ENCODE data around the gene LRRC42. TPM values are rescaled to one million over a fixed set of nuclear protein-coding genes. Genes with fewer than 3 reads are reported as not detected.
A peak's percentile ranks its signal among the peaks of the same experiment; 100 is the strongest.

Gene LRRC42
- total RNA-seq, 4 donors from 2014 or later = 18.7 to 24.3 (median 23.3) TPM

DNA sequence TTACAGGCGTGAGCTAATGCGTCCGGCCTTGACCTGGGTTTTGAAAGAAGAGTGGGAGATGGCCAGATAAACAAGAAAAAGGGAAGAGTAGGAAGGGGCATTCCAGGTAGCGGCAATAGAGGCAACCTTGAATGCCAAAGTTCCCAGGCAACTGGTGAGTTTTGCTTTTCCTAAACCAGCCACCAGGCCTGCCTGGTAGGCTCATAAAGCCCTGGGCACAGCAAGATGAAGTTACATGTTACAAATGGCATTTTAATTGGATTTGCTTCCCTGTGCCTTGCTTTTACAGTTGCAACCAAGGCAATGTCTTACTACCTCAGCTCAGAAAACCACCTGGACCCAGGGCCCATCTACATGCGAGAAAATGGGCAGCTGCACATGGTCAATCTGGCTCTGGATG, 5.5 kb downstream of the LRRC42 start:
- 73 to 90% methylated on average over 2 to 4 of the region's 5 CpGs for WGBS, 2 donors
- no peaks in the 10 kb centered on the region for H3K9me3 ChIP-seq
- intact Hi-C loops (cut with DNase I) = no loop called here
- peaks cover 0 to 41% (median 5%) of the 10 kb centered on the region in 3 donors for H3K36me3 ChIP-seq
- H3K4me3 ChIP-seq = no peak overlapping the region
- no peak for TF ChIP-seq POLR2A (IDR thresholded peaks at IDR 0.05)
- TF ChIP-seq, protein P1, sequence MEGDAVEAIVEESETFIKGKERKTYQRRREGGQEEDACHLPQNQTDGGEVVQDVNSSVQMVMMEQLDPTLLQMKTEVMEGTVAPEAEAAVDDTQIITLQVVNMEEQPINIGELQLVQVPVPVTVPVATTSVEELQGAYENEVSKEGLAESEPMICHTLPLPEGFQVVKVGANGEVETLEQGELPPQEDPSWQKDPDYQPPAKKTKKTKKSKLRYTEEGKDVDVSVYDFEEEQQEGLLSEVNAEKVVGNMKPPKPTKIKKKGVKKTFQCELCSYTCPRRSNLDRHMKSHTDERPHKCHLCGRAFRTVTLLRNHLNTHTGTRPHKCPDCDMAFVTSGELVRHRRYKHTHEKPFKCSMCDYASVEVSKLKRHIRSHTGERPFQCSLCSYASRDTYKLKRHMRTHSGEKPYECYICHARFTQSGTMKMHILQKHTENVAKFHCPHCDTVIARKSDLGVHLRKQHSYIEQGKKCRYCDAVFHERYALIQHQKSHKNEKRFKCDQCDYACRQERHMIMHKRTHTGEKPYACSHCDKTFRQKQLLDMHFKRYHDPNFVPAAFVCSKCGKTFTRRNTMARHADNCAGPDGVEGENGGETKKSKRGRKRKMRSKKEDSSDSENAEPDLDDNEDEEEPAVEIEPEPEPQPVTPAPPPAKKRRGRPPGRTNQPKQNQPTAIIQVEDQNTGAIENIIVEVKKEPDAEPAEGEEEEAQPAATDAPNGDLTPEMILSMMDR (IDR thresholded peaks at IDR 0.05) = no peak
- peaks cover 5 to 48% (median 6%) of the 10 kb centered on the region in 3 donors for H3K4me1 ChIP-seq
- DNase-seq = no peak
- H3K27me3 ChIP-seq = no peaks in the 10 kb centered on the region
- H3K27ac ChIP-seq = no peak overlapping the region

DNA sequence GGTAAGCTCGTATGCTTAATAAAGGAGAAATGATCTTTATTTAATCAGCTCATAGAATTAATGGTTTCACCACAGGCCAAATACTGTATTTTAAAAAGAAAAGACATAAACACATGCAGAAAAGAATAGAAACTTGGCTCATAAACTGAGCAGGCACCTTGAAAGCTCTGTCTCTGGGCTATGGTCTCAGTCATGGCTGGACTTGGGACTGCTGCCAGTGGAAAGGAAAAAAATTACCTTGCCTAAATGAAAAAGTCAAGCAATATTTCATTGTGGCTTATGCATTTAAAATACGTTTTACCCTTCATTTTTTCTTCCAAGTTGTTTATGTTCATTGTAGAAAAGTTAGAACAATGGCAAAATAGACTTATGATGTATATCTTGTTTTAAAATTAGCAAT, 8.0 kb downstream of the LRRC42 start:
- H3K27ac ChIP-seq = no peak overlapping the region
- H3K4me3 ChIP-seq = no peak overlapping the region
- 73 to 74% methylated on average over 2 of the region's 2 CpGs for WGBS, 2 donors
- intact Hi-C loops (cut with DNase I) = no loop called here
- H3K36me3 ChIP-seq = peaks cover 0 to 61% (median 8%) of the 10 kb centered on the region in 3 donors
- H3K4me1 ChIP-seq = peaks cover 0 to 35% (median 6%) of the 10 kb centered on the region in 3 donors
- no peak for TF ChIP-seq POLR2A (IDR thresholded peaks at IDR 0.05)
- TF ChIP-seq, protein P1 (IDR thresholded peaks at IDR 0.05) = no peak
- H3K9me3 ChIP-seq = no peaks in the 10 kb centered on the region
- DNase-seq = no peak
- no peaks in the 10 kb centered on the region for H3K27me3 ChIP-seq

DNA sequence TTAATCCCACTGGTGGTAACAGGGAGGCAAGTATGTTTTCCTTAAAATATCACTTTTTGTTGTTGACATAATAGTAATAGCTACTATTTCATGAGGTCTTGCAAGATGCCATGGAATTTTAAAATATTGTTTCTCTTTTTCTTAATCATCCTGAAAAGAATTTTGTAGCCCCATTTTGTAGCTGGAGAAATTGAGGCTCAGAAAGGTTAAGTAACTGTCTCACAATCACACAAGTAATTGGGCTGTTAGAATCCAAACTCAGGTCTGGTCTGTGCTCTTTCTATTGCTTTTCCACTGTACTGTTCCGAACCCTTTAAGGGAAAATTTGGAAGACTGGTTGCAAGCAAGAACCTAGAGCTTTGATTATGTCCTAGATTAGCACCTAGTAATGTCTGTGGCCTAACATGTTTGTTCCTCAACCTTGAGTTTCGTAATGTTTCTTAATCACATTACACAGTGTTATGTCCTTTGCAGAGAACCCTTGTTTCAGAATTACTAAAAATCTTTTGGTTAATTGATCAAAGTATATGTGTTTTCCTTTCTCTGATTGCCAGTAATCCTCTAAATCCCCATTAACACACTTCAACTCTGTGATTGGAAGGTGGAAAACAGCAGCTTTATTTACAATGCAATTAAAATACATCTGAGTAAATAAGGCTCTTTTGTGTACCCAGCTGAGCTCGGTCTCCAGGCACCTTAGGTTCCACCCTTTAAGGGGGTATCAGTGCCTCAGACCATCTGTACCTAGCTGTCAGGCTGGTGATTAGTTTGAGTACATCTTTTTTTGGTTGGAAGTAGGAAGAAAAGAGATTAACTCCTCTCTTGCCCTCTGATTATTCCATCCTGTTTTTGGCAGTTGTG, 10.4 kb downstream of the LRRC42 start:
- DNase-seq = no peak
- peaks cover 0 to 80% (median 13%) of the 10 kb centered on the region in 3 donors for H3K36me3 ChIP-seq
- H3K4me3 ChIP-seq = no peak overlapping the region
- TF ChIP-seq POLR2A (IDR thresholded peaks at IDR 0.05) = no peak
- TF ChIP-seq, protein P1 (IDR thresholded peaks at IDR 0.05) = peak in 1 of 6 experiments; percentile 4
- intact Hi-C loops (cut with DNase I) = no loop called here
- H3K27ac ChIP-seq = peak overlapping the region; percentile 32 to 71 (median 64)
- no peaks in the 10 kb centered on the region for H3K27me3 ChIP-seq
- 53 to 63% methylated on average over 3 of the region's 3 CpGs for whole genome bisulfite sequencing, 2 donors
- no peaks in the 10 kb centered on the region for H3K9me3 ChIP-seq
- peaks cover 0 to 26% (median 6%) of the 10 kb centered on the region in 3 donors for H3K4me1 ChIP-seq

DNA sequence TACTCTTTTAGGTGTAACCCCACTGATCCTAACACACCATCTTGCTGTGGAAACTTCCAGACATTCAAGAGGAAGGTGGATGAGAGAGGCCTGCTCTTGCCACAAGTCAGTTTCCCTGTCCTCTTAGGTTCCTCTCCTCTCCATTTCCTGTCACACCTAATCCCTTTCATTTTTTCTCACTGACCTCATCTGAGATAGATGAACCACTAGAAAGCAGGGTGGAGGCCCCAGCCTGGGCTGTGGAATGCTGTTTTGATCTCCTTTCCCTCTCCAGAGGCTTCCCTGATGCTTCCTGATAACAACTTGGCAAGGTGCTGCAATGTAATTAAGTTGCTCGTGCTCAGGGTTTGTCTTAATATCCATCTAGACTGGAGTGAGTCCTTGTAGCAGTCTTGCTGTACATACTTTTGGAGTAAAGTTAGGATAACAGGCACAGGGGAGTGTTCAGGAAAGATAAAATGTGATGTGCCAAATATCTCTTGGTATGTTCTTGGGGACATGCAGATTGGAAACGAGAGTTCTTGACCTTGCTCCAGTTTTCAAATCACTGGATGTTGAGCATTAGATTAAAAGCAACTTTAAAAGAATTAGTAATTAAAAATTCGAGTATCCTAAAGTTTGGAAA, 11.2 kb downstream of the LRRC42 start:
- Histone ChIP-seq H3K27me3 (no peaks in the 10 kb centered on the region), H3K36me3 (peaks cover 2 to 80% (median 11%) of the 10 kb centered on the region in 3 donors), H3K27ac (peak overlapping the region; percentile 32 to 71 (median 64)), H3K9me3 (no peaks in the 10 kb centered on the region), H3K4me3 (no peak overlapping the region), H3K4me1 (peaks cover 0 to 26% (median 6%) of the 10 kb centered on the region in 3 donors)
- DNase-seq = no peak
- WGBS, 2 donors = 38 to 48% methylated on average over 3 of the region's 3 CpGs
- TF ChIP-seq, protein P1 (IDR thresholded peaks at IDR 0.05) = no peak
- TF ChIP-seq POLR2A (IDR thresholded peaks at IDR 0.05) = no peak
- intact Hi-C loops (cut with DNase I) = no loop called here

DNA sequence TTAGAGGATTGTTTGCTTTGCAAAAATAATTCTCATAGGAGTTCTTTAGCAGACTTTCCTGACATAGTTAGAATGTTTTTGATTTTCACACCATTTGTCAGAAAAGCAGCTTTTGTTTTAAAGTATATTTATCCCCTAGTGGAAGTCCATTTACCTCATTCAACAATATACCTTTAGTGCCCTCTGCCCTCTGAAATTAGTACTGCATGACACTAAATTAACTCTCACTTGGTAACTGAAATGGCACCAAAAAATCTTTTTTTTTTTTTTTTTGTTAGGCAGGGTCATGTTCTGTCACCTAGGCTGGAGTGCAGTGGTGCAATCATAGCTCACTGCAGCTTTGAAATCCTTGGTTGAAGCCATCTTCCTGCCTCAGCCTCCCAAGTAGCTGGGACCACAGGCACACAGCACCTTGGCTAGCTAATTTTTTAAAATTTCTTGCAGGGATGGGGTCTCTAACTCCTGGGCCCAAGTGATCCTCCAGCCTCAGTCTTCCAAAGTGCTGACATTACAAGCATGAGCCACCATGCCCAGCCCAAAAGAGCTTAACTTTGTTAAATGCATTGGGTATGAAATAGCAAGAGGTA, 13.6 kb downstream of the LRRC42 start:
- Histone ChIP-seq H3K27me3 (no peaks in the 10 kb centered on the region), H3K4me3 (no peak overlapping the region), H3K9me3 (no peaks in the 10 kb centered on the region), H3K36me3 (peaks cover 13 to 81% (median 23%) of the 10 kb centered on the region in 3 donors), H3K4me1 (peaks cover 0 to 21% (median 6%) of the 10 kb centered on the region in 3 donors), H3K27ac (no peak overlapping the region)
- DNase-seq = no peak
- intact Hi-C loops (cut with DNase I) = no loop called here
- TF ChIP-seq POLR2A (IDR thresholded peaks at IDR 0.05) = no peak
- TF ChIP-seq, protein P1 (IDR thresholded peaks at IDR 0.05) = peak; percentile 29 to 78 (median 57)

Measured in esophagus squamous epithelium (tissue), 5 donors.